HG03139 (cell line): ENCODE data around the gene FOXO4.

Source experiments
- ATAC-seq: cut with Tn5 transposase; IDR thresholded peaks from one replicate; pipeline ENCODE4 v1.9.1; 2021; ENCODE audit not compliant: unreplicated experiment

Gene FOXO4

GRCh38 chrX:71131510-71131909, 35.9 kb downstream of the FOXO4 start:
- no peak for ATAC-seq

- no peak for ATAC-seq
These were observed 44.8 kb downstream of the FOXO4 start for GRCh38 chrX:71140440-71140839.

- ATAC-seq: no peak
These were observed 47.9 kb downstream of the FOXO4 start for GRCh38 chrX:71143508-71143907.

- no peak for ATAC-seq
These were observed 49.0 kb downstream of the FOXO4 start, which contains the start of gene NLGN3 for GRCh38 chrX:71144651-71145050. Gene NLGN3, plus strand, starts transcription at chrX:71144841. Its CDS starts 2,909 bp downstream, at chrX:71147750.

GRCh38 chrX:71147496-71148277, 52.0 kb downstream of the FOXO4 start:
- no peak for ATAC-seq

- no peak for ATAC-seq
These were observed 52.6 kb downstream of the FOXO4 start for GRCh38 chrX:71148278-71148663.

- ATAC-seq: no peak
These were observed 55.7 kb downstream of the FOXO4 start for GRCh38 chrX:71151366-71151765.
